Measurements from ENCODE around the gene VAV2.
"Not testable (repeated sequence)": the region's sequence is repeated elsewhere in the genome, so short reads cannot be mapped to it uniquely, and the experiment has no call there.

VAV2 gene

DNA sequence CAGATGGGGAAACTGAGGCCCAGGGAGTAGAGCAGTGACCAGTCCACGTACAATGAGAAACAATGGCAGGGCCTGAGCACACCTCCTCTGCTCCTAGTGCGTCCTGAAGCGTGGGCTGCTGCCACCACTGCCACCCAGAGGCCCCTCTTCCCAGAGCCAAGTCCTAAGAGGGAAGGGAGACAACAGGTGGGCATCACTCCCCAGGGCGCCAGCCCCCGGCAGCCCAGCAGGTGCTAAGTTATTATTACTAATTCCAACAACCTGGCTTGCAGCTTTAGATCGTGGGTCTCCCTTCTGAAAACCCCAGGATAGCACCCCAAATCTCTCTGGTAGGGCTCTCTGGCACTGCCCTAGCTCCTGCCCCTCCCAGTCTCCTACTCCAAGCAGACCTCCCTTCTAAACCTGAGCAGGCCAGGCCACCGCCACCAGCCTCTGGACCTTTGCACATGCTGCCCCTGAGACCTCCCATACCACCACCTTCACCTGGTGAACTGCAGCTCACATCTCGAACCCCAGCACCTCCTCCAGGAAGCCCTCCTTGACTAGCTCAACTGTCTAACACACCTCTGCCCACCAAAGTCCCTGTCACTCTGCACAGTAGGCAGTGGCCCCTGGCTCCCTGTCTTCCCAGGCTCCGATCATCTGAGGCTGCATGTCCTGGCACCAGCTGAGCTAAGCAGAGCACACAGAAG, 65.8 kb downstream of the VAV2 start:
- H3K9me2 ChIP-seq (replicated peaks; ENCODE audit: insufficient read depth, low read length) = no peaks in the 10 kb centered on the region
- TF ChIP-seq EZH2phosphoT487 (conservative IDR thresholded peaks at IDR 0.05; ENCODE audit: low read length) = no peak
- TF ChIP-seq, protein P1, sequence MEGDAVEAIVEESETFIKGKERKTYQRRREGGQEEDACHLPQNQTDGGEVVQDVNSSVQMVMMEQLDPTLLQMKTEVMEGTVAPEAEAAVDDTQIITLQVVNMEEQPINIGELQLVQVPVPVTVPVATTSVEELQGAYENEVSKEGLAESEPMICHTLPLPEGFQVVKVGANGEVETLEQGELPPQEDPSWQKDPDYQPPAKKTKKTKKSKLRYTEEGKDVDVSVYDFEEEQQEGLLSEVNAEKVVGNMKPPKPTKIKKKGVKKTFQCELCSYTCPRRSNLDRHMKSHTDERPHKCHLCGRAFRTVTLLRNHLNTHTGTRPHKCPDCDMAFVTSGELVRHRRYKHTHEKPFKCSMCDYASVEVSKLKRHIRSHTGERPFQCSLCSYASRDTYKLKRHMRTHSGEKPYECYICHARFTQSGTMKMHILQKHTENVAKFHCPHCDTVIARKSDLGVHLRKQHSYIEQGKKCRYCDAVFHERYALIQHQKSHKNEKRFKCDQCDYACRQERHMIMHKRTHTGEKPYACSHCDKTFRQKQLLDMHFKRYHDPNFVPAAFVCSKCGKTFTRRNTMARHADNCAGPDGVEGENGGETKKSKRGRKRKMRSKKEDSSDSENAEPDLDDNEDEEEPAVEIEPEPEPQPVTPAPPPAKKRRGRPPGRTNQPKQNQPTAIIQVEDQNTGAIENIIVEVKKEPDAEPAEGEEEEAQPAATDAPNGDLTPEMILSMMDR (IDR thresholded peaks at IDR 0.05; ENCODE audit: insufficient read depth, low read length, poor library complexity, severe bottlenecking) = no peak
- H3K79me2 ChIP-seq (ENCODE audit: insufficient read depth, low read length) = peaks cover 73% of the 10 kb centered on the region
- no peak overlapping the region for H3K4me2 ChIP-seq (ENCODE audit: low read depth, low read length, poor library complexity, severe bottlenecking)
- H3K4me3 ChIP-seq (ENCODE audit: insufficient read depth, low read length, poor library complexity, severe bottlenecking) = no peak overlapping the region
- H3K36me3 ChIP-seq (ENCODE audit: low read length) = no peaks in the 10 kb centered on the region
- H2AFZ ChIP-seq (ENCODE audit: low read depth, low read length, severe bottlenecking) = no peak overlapping the region
- H4K20me1 ChIP-seq (ENCODE audit: low read depth, low read length) = no peaks in the 10 kb centered on the region
- no peak overlapping the region for H3K9ac ChIP-seq (ENCODE audit: low read length)
- H3K27ac ChIP-seq (ENCODE audit: low read depth, low read length) = no peak overlapping the region
- no peaks in the 10 kb centered on the region for H3K9me3 ChIP-seq (ENCODE audit: insufficient read depth, low read length)
- no peaks in the 10 kb centered on the region for H3K27me3 ChIP-seq (ENCODE audit: low read length)
- H3F3A ChIP-seq (ENCODE audit: insufficient read depth) = no peaks in the 10 kb centered on the region

DNA sequence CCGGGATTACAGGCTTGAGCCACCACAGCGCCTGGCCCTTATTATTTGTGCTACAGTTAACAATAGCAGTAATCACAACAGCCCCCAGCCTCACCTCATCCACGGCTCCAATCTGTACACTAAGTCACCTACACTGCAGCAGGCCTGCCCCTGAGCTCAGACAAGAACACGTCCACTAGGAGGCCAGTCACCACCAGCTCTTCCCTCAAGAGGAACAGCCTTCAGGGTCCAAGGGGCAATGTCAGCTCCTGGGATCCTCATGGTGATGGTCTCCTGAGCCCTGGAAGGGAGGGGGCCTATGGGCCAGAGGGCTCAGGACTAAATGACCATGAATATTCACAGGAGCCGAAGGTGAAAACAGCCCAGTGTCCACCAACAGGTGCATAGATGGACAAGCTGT, 67.7 kb downstream of the VAV2 start:
- H3K4me2 ChIP-seq (ENCODE audit: low read depth, low read length, poor library complexity, severe bottlenecking) = no peak overlapping the region
- no peaks in the 10 kb centered on the region for H3F3A ChIP-seq (ENCODE audit: insufficient read depth)
- H3K9ac ChIP-seq (ENCODE audit: low read length) = no peak overlapping the region
- TF ChIP-seq, protein P1 (IDR thresholded peaks at IDR 0.05; ENCODE audit: insufficient read depth, low read length, poor library complexity, severe bottlenecking) = no peak
- no peak for TF ChIP-seq EZH2phosphoT487 (conservative IDR thresholded peaks at IDR 0.05; ENCODE audit: low read length)
- no peaks in the 10 kb centered on the region for H3K27me3 ChIP-seq (ENCODE audit: low read length)
- no peak overlapping the region for H3K27ac ChIP-seq (ENCODE audit: low read depth, low read length)
- peaks cover 79% of the 10 kb centered on the region for H3K79me2 ChIP-seq (ENCODE audit: insufficient read depth, low read length)
- H3K36me3 ChIP-seq (ENCODE audit: low read length) = no peaks in the 10 kb centered on the region
- no peaks in the 10 kb centered on the region for H3K9me2 ChIP-seq (replicated peaks; ENCODE audit: insufficient read depth, low read length)
- H3K9me3 ChIP-seq (ENCODE audit: insufficient read depth, low read length) = no peaks in the 10 kb centered on the region
- H3K4me3 ChIP-seq (ENCODE audit: insufficient read depth, low read length, poor library complexity, severe bottlenecking) = no peak overlapping the region
- H4K20me1 ChIP-seq (ENCODE audit: low read depth, low read length) = no peaks in the 10 kb centered on the region
- H2AFZ ChIP-seq (ENCODE audit: low read depth, low read length, severe bottlenecking) = no peak overlapping the region

DNA sequence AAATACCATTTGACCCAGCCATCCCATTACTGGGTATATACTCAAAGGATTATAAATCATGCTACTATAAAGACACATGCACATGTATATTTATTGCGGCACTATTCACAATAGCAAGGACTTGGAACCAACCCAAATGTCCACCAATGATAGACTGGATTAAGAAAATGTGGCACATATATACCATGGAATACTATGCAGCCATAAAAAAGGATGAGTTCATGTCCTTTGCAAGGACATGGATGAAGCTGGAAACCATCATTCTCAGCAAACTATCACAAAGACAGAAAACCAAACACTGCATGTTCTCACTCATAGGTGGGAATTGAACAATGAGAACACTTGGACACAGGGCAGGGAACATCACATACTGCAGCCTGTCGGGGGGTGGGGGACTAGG, 68.5 kb downstream of the VAV2 start:
- not testable (repeated sequence) for H3K9ac ChIP-seq (ENCODE audit: low read length); H3F3A ChIP-seq (ENCODE audit: insufficient read depth); H3K4me3 ChIP-seq (ENCODE audit: insufficient read depth, low read length, poor library complexity, severe bottlenecking); H3K36me3 ChIP-seq (ENCODE audit: low read length); H2AFZ ChIP-seq (ENCODE audit: low read depth, low read length, severe bottlenecking); H4K20me1 ChIP-seq (ENCODE audit: low read depth, low read length); H3K27ac ChIP-seq (ENCODE audit: low read depth, low read length); H3K9me3 ChIP-seq (ENCODE audit: insufficient read depth, low read length); H3K4me2 ChIP-seq (ENCODE audit: low read depth, low read length, poor library complexity, severe bottlenecking); H3K27me3 ChIP-seq (ENCODE audit: low read length); H3K9me2 ChIP-seq (replicated peaks; ENCODE audit: insufficient read depth, low read length)
- H3K79me2 ChIP-seq (ENCODE audit: insufficient read depth, low read length) = peaks cover 78% of the 10 kb centered on the region

DNA sequence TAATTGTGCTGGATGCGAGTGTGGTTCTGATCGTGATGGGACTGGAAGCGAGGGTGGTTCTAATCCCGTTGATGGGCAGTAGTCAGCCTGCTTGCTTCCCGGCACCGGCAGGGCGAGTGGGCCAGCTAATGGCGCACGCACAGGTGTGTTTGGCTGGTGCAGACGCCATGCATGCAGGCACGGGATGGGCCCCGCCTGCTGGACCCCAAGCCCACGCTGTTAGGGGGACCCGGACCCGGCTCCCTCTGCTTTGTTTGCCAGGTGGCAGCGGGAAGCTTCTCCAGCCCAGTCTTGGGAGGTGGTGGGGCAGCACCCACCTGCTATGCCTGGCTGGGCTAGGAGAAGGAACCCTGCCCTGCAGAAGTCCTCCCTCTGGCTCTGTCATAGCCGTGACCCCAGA, 70.3 kb downstream of the VAV2 start:
- no peak overlapping the region for H3K4me2 ChIP-seq (ENCODE audit: low read depth, low read length, poor library complexity, severe bottlenecking)
- H4K20me1 ChIP-seq (ENCODE audit: low read depth, low read length) = no peaks in the 10 kb centered on the region
- H3K36me3 ChIP-seq (ENCODE audit: low read length) = no peaks in the 10 kb centered on the region
- H3K9ac ChIP-seq (ENCODE audit: low read length) = no peak overlapping the region
- H3K9me2 ChIP-seq (replicated peaks; ENCODE audit: insufficient read depth, low read length) = no peaks in the 10 kb centered on the region
- TF ChIP-seq EZH2phosphoT487 (conservative IDR thresholded peaks at IDR 0.05; ENCODE audit: low read length) = no peak
- TF ChIP-seq, protein P1 (IDR thresholded peaks at IDR 0.05; ENCODE audit: insufficient read depth, low read length, poor library complexity, severe bottlenecking) = no peak
- peaks cover 69% of the 10 kb centered on the region for H3K79me2 ChIP-seq (ENCODE audit: insufficient read depth, low read length)
- no peaks in the 10 kb centered on the region for H3K9me3 ChIP-seq (ENCODE audit: insufficient read depth, low read length)
- H3K27me3 ChIP-seq (ENCODE audit: low read length) = no peaks in the 10 kb centered on the region
- H3F3A ChIP-seq (ENCODE audit: insufficient read depth) = no peaks in the 10 kb centered on the region
- H3K27ac ChIP-seq (ENCODE audit: low read depth, low read length) = no peak overlapping the region
- no peak overlapping the region for H3K4me3 ChIP-seq (ENCODE audit: insufficient read depth, low read length, poor library complexity, severe bottlenecking)
- H2AFZ ChIP-seq (ENCODE audit: low read depth, low read length, severe bottlenecking) = no peak overlapping the region
